ENCODE measurements around the gene CPEB1. TPM values are rescaled to one million over a fixed set of nuclear protein-coding genes. Genes with fewer than 3 reads are reported as not detected.

The CPEB1 gene
- total RNA-seq, 1 experiment from 2014 or later, result 1.0 TPM

GRCh38 chr15:82544431-82544830, 102.7 kb downstream of the CPEB1 start:
- Histone ChIP-seq H4K20me1 (ENCODE audit: control insufficient read depth, insufficient read depth, insufficient read length) (no peaks in the 10 kb centered on the region), H2BK20ac (ENCODE audit: low read depth, low read length, poor library complexity, severe bottlenecking) (no peak overlapping the region), H3K27me3 (ENCODE audit: insufficient read depth, low read length) (no peaks in the 10 kb centered on the region), H3K4ac (ENCODE audit: low read depth, low read length) (no peak overlapping the region), H3K27ac (ENCODE audit: insufficient read length, low read depth, low read length) (no peak overlapping the region), H2AFZ (ENCODE audit: low read length) (no peak overlapping the region), H4K5ac (ENCODE audit: insufficient read length, low read depth, low read length) (no peak overlapping the region), H3K9ac (ENCODE audit: extremely low read depth, insufficient read length, low read length) (no peak overlapping the region), H4K8ac (replicated peaks; ENCODE audit: insufficient read length, low read depth, low read length) (no peak overlapping the region), H3K18ac (ENCODE audit: insufficient read length, low read depth, low read length) (no peak overlapping the region), H4K91ac (ENCODE audit: insufficient read length, low read depth, low read length) (no peak overlapping the region), H2BK12ac (ENCODE audit: insufficient read length, low read depth, low read length) (no peak overlapping the region), H3K79me2 (ENCODE audit: insufficient read depth, low read length) (peaks cover 6% of the 10 kb centered on the region; the same call in 1 of the 2 replicates), H2AK5ac (ENCODE audit: insufficient read length, low read length) (no peak overlapping the region), H3K4me2 (ENCODE audit: insufficient read depth, insufficient read length, low read length) (no peak overlapping the region), H2BK120ac (ENCODE audit: low read depth, low read length, poor library complexity, severe bottlenecking) (no peak overlapping the region), H3K79me1 (ENCODE audit: insufficient read depth, low read depth, low read length, poor library complexity, severe bottlenecking) (no peaks in the 10 kb centered on the region), H3K9me3 (ENCODE audit: control insufficient read depth, low read depth, low read length) (no peaks in the 10 kb centered on the region), H3K14ac (ENCODE audit: insufficient read depth, low read length) (no peak overlapping the region), H2BK5ac (ENCODE audit: insufficient read length, low read length) (no peak overlapping the region), H2BK15ac (ENCODE audit: low read depth, low read length) (no peak overlapping the region), H3K23me2 (ENCODE audit: insufficient read length, low read depth, low read length, poor library complexity, severe bottlenecking) (no peaks in the 10 kb centered on the region), H3K4me1 (ENCODE audit: insufficient read depth, low read length) (peaks cover 4% of the 10 kb centered on the region; the same call in 1 of the 2 replicates), H3K23ac (ENCODE audit: insufficient read length, low read depth, low read length) (no peak overlapping the region), H3T11ph (ENCODE audit: low read length) (no peak overlapping the region), H3K56ac (ENCODE audit: insufficient read length, low read depth, low read length) (no peak overlapping the region)
- TF ChIP-seq, protein P1, sequence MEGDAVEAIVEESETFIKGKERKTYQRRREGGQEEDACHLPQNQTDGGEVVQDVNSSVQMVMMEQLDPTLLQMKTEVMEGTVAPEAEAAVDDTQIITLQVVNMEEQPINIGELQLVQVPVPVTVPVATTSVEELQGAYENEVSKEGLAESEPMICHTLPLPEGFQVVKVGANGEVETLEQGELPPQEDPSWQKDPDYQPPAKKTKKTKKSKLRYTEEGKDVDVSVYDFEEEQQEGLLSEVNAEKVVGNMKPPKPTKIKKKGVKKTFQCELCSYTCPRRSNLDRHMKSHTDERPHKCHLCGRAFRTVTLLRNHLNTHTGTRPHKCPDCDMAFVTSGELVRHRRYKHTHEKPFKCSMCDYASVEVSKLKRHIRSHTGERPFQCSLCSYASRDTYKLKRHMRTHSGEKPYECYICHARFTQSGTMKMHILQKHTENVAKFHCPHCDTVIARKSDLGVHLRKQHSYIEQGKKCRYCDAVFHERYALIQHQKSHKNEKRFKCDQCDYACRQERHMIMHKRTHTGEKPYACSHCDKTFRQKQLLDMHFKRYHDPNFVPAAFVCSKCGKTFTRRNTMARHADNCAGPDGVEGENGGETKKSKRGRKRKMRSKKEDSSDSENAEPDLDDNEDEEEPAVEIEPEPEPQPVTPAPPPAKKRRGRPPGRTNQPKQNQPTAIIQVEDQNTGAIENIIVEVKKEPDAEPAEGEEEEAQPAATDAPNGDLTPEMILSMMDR (conservative IDR thresholded peaks at IDR 0.05), result no peak
- no peak for DNase-seq
- no CpG with 5 or more reads among the region's 9 CpGs for WGBS (ENCODE audit: extremely low coverage, insufficient read length, low lambda C conversion rate)
- no peak overlapping the region for H3K27ac Mint-ChIP-seq
- H3K4me3 Mint-ChIP-seq, result no peak overlapping the region
- peaks cover 21% of the 10 kb centered on the region in 2 experiments for H3K4me1 Mint-ChIP-seq
- H3K9me3 Mint-ChIP-seq, result peaks cover 0 to 4% of the 10 kb centered on the region in 2 experiments; a peak in 1 of 5 replicates
- H3K36me3 Mint-ChIP-seq (ENCODE audit: insufficient read depth in 1 of 3, low read depth in 3 of 3), result peaks cover 5 to 6% (median 6%) of the 10 kb centered on the region in 3 experiments
- H3K27me3 Mint-ChIP-seq (ENCODE audit: low read depth), result peaks cover 4% of the 10 kb centered on the region

All from H9 (cell line).